CD4-positive, alpha-beta T cell treated with Interleukin-17A for 1 hour (primary cell): Measurements from ENCODE around the gene CFTR.
"Not testable (repeated sequence)": the region's sequence is repeated elsewhere in the genome, so short reads cannot be mapped to it uniquely, and the experiment has no call there.

ENCODE experiments used
- DNase-seq: peaks from one replicate; pipeline ENCODE4 v3.0.0-alpha.2; 2020

Gene CFTR

GRCh38 chr7:117692338-117692737 is 212.5 kb downstream of the CFTR start:
- DNase-seq, result no peak

GRCh38 chr7:117698018-117698417 is 218.2 kb downstream of the CFTR start:
- DNase-seq, result no peak

- DNase-seq, result no peak
These were observed 224.2 kb downstream of the CFTR start for GRCh38 chr7:117704063-117704462.

- DNase-seq, result no peak
These were observed 225.8 kb downstream of the CFTR start for GRCh38 chr7:117705630-117706029.

- no peak for DNase-seq
These were observed 226.4 kb downstream of the CFTR start for GRCh38 chr7:117706210-117706609.

- DNase-seq, result no peak
These were observed 227.3 kb downstream of the CFTR start for GRCh38 chr7:117707080-117707479.

- not testable (repeated sequence) for DNase-seq
These were observed 228.3 kb downstream of the CFTR start for GRCh38 chr7:117708173-117708572.

- no peak for DNase-seq
These were observed 231.7 kb downstream of the CFTR start for GRCh38 chr7:117711556-117711955.

GRCh38 chr7:117715784-117716445 is 236.1 kb downstream of the CFTR start:
- DNase-seq, result no peak

- DNase-seq, result no peak
These were observed 237.0 kb downstream of the CFTR start for GRCh38 chr7:117716707-117717299.

- DNase-seq, result no peak
These were observed 237.5 kb downstream of the CFTR start for GRCh38 chr7:117717357-117717756.
